Breast epithelium (tissue), 4 donors: ENCODE results near the gene GPR37. TPM values are rescaled to one million over a fixed set of nuclear protein-coding genes. Genes with fewer than 3 reads are reported as not detected.

Experiments used
- DNase-seq, 2 donors: peaks; one replicate each; pipeline ENCODE4 v3.0.0-alpha.2; 2019; ENCODE audit warnings: low spot score in 2 of 2
- H3K27ac ChIP-seq, 2 donors: fragments of 200-600 bp; sonication (generic) in 1 of 2; one replicate each; pipeline ENCODE4 v1.5.1; 2016 to 2019; ENCODE audit warnings: mild to moderate bottlenecking in 1 of 2
- H3K27me3 ChIP-seq, 2 donors: fragments of 200-600 bp; sonication (generic) in 1 of 2; one replicate each; pipeline versions ENCODE4 v1.5.1 to v1.6.0; 2017 to 2019; ENCODE audit warnings: control low read depth in 1 of 2, mild to moderate bottlenecking in 1 of 2
- H3K36me3 ChIP-seq: fragments of 200-600 bp; one replicate; pipeline ENCODE4 v1.5.1; 2019
- H3K4me1 ChIP-seq, 2 donors: fragments of 200-600 bp; sonication (generic); one replicate each; pipeline ENCODE4 v1.5.1; 2016 to 2019; ENCODE audit warnings: control low read depth in 1 of 2
- H3K4me3 ChIP-seq, 3 donors: fragments of 200-600 bp; sonication (generic); 1 replicate in 2 of 3; 2 replicates in 1 of 3; pipeline ENCODE4 v1.5.1; 2016 to 2019; ENCODE audit warnings: mild to moderate bottlenecking in 3 of 3, moderate library complexity in 2 of 3
- H3K9me3 ChIP-seq, 2 donors: fragments of 200-600 bp; sonication (generic) in 1 of 2; one replicate each; pipeline ENCODE4 v1.5.1; 2016 to 2019; ENCODE audit warnings: control low read depth in 1 of 2
- CTCF ChIP-seq, 3 donors: fragments of 450-650 bp; IDR thresholded peaks; one replicate each; pipeline ENCODE4 v1.5.1; 2016 to 2017; ENCODE audit warnings: antibody characterized with exemption in 3 of 3, mild to moderate bottlenecking in 3 of 3, moderate library complexity in 3 of 3
- POLR2A ChIP-seq: fragments of 450-650 bp; IDR thresholded peaks from one replicate; pipeline ENCODE4 v1.6.1; 2016; ENCODE audit warnings: antibody characterized with exemption, mild to moderate bottlenecking, moderate library complexity
- POLR2AphosphoS5 ChIP-seq, 3 donors: sonication (generic); formaldehyde crosslinking; IDR thresholded peaks; one replicate each; pipeline ENCODE4 v1.6.1; 2017; ENCODE audit warnings: antibody characterized with exemption in 3 of 3
- intact Hi-C: fragments of 100-400 bp; cut with DNase I; formaldehyde crosslinking; loops from one replicate; pipeline ENCODE4 v1.15.1; 2023; ENCODE audit warnings: low total_unique reads
- total RNA-seq, 3 donors: library from RNA; depleted of rRNA; stranded (reverse); fragments of >200 nt; gene quantifications; one replicate each; pipeline ENCODE4 v1.1.0, GENCODE V29; 2016

Gene GPR37
- total RNA-seq, 3 donors from 2014 or later, result 0.32 to 3.2 (median 0.98) TPM

DNA sequence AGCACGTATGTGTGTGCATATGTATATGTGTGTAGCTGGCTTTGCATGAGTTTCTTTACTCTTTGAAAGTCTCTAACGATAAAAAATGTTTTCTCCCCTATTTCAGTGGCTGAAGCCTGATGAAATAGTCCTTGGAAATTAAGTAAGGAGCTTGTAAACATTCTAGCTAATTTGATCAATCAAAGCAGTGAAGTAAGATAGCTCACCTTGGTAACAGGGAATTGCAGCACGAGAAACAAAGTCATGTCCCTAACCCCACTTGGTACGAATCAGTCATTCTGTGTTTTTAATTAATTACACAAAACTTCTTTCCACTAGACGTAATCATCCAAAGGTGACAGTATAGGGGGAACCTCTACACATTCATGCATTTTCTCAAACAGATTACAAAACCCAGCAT is 41.5 kb downstream of the GPR37 start:
- Histone ChIP-seq H3K36me3 (no peaks in the 10 kb centered on the region), H3K27me3 (no peaks in the 10 kb centered on the region), H3K27ac (no peak overlapping the region), H3K9me3 (no peaks in the 10 kb centered on the region), H3K4me3 (no peak overlapping the region), H3K4me1 (no peaks in the 10 kb centered on the region)
- no peak for DNase-seq
- TF ChIP-seq CTCF (IDR thresholded peaks at IDR 0.05) (no peak), POLR2AphosphoS5 (IDR thresholded peaks at IDR 0.05) (no peak), POLR2A (no peak)
- intact Hi-C loops, result no loop called here

DNA sequence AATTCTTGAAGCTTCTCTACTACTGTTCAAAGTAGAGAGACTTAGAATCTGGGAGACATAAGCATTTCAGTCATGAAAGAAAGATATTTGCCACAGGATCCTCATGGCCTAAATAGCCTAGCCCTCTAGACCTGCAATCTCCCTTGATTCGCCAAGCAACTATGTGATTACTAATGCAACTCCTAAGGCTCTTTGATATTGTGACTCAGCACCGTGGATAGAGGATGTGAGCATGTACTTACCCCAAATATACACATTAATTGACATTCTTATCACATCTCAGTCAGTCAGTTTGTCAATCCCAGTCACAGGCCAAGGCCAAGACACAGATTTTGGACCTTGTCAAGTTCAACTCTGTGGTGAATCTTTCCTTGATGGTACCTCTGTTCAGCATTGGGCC is 42.6 kb downstream of the GPR37 start:
- no peaks in the 10 kb centered on the region for H3K36me3 ChIP-seq
- H3K4me1 ChIP-seq, result no peaks in the 10 kb centered on the region
- no peak overlapping the region for H3K4me3 ChIP-seq
- no peaks in the 10 kb centered on the region for H3K9me3 ChIP-seq
- no peak for DNase-seq
- no peak overlapping the region for H3K27ac ChIP-seq
- intact Hi-C loops, result no loop called here
- H3K27me3 ChIP-seq, result no peaks in the 10 kb centered on the region
- TF ChIP-seq POLR2AphosphoS5 (IDR thresholded peaks at IDR 0.05) (no peak), CTCF (IDR thresholded peaks at IDR 0.05) (no peak), POLR2A (no peak)

DNA sequence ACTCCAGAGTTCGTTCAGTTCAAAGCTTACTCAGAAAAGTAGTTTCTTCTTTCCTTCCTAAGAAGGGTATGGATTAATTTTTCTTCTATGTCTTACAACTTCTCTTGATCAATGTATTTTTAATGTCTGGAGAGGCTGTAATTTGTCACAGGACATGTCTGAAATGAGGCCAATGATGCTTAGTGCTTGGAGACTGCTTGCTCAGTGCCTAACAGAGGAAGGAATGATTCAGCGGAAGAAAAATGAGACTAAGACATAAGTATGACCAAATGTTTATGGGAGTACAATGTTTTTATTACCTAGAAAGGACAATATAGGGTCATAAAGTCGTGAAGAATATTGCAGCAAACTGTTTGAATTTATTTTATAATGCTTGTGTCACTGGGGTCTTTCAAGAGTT is 43.3 kb downstream of the GPR37 start:
- intact Hi-C loops, result no loop called here
- no peak for DNase-seq
- Histone ChIP-seq H3K27ac (no peak overlapping the region), H3K4me3 (no peak overlapping the region), H3K4me1 (no peaks in the 10 kb centered on the region), H3K9me3 (no peaks in the 10 kb centered on the region), H3K36me3 (no peaks in the 10 kb centered on the region), H3K27me3 (no peaks in the 10 kb centered on the region)
- no peak for TF ChIP-seq POLR2AphosphoS5 (IDR thresholded peaks at IDR 0.05)
- TF ChIP-seq POLR2A, result no peak
- no peak for TF ChIP-seq CTCF (IDR thresholded peaks at IDR 0.05)

GRCh38 chr7:124720195-124720594 is 45.4 kb downstream of the GPR37 start:
- no peak for DNase-seq
- Histone ChIP-seq H3K4me1 (no peaks in the 10 kb centered on the region), H3K27ac (no peak overlapping the region), H3K27me3 (no peaks in the 10 kb centered on the region), H3K4me3 (no peak overlapping the region), H3K9me3 (no peaks in the 10 kb centered on the region), H3K36me3 (no peaks in the 10 kb centered on the region)
- intact Hi-C loops, result no loop called here
- TF ChIP-seq POLR2A (no peak), POLR2AphosphoS5 (IDR thresholded peaks at IDR 0.05) (no peak)

DNA sequence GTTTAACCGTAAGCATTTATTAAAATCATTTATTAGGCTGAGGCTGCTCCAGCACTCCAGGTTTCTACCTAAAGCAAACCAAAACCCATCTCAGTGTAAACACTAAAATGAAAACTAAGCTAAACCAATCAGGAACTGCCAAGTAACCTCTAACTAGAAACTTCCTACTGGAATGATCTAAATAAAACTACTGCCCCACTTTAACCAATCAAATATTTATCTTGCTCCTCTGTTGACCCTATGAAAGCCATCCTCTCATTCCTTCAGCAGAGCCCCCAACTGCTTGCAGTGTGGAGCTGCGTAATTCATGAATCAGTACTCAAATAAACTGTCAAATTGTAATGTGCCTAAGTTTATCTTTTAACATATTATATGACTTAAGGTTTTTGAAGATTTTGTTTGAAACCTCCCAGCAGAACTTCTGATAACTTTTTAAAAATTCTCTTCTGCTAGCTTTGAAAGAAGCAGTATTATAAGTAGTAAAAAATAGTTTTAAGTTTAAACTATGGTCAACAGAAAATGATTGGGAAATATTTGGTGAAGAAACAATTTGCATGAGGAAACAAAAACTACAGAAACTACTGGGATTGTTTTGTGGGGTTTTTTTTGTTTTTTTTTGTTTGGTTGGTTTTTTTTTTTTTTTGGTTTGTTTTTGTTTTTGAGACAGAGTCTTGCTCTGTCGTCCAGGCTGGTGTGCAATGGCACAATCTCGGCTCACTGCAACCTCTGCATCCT is 47.4 kb downstream of the GPR37 start:
- no peak for TF ChIP-seq POLR2AphosphoS5 (IDR thresholded peaks at IDR 0.05)
- no peak for TF ChIP-seq POLR2A
- no peak for TF ChIP-seq CTCF (IDR thresholded peaks at IDR 0.05)
- no peaks in the 10 kb centered on the region for H3K36me3 ChIP-seq
- no peaks in the 10 kb centered on the region for H3K4me1 ChIP-seq
- H3K9me3 ChIP-seq, result no peaks in the 10 kb centered on the region
- H3K27me3 ChIP-seq, result peaks cover 0 to 3% of the 10 kb centered on the region in 2 donors
- intact Hi-C loops, result no loop called here
- no peak overlapping the region for H3K4me3 ChIP-seq
- H3K27ac ChIP-seq, result no peak overlapping the region
- no peak for DNase-seq
